ENCODE data around the gene C1S. TPM values are rescaled to one million over a fixed set of nuclear protein-coding genes. Genes with fewer than 3 reads are reported as not detected.
"Not testable (repeated sequence)": the region's sequence is repeated elsewhere in the genome, so short reads cannot be mapped to it uniquely, and the experiment has no call there.

C1S gene
- polyA plus RNA-seq, 1 experiment, result 458 TPM

DNA sequence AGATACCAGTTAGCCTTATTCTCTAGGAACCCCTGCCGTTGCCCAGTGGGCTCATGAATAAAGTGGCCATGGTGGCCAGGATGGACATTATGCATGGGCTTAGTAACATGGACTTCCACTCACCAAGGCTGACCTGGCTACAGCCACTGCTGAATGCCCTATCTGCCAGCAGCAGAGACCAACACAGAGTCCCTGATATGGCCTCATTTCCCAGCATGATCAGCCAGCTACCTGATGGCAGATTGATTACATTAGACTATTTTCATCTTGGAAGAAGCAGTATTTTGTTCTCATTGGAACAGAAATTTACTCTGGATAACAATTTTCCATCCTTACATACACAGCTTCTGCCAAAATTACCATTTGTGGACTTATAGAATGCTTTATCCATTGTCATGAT lies 26.1 kb upstream of the C1S start:
- TF ChIP-seq, protein P1, sequence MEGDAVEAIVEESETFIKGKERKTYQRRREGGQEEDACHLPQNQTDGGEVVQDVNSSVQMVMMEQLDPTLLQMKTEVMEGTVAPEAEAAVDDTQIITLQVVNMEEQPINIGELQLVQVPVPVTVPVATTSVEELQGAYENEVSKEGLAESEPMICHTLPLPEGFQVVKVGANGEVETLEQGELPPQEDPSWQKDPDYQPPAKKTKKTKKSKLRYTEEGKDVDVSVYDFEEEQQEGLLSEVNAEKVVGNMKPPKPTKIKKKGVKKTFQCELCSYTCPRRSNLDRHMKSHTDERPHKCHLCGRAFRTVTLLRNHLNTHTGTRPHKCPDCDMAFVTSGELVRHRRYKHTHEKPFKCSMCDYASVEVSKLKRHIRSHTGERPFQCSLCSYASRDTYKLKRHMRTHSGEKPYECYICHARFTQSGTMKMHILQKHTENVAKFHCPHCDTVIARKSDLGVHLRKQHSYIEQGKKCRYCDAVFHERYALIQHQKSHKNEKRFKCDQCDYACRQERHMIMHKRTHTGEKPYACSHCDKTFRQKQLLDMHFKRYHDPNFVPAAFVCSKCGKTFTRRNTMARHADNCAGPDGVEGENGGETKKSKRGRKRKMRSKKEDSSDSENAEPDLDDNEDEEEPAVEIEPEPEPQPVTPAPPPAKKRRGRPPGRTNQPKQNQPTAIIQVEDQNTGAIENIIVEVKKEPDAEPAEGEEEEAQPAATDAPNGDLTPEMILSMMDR (IDR thresholded peaks at IDR 0.05; ENCODE audit: low read depth, low read length), result no peak
- DNase-seq (ENCODE audit: low read depth, low spot score), result no peak
- ChIA-PET CTCF (no interaction called here), POLR2A (no interaction called here)
- Histone ChIP-seq H3K9me3 (ENCODE audit: control insufficient read depth, insufficient read depth, low read length) (peaks cover 3% of the 10 kb centered on the region; the same call in 1 of the 2 replicates), H3K4me3 (ENCODE audit: low read depth, low read length) (no peak overlapping the region), H3K27me3 (ENCODE audit: control insufficient read depth, insufficient read depth, low read length) (peaks cover 19% of the 10 kb centered on the region), H3K27ac (ENCODE audit: low read depth, low read length) (no peak overlapping the region)

DNA sequence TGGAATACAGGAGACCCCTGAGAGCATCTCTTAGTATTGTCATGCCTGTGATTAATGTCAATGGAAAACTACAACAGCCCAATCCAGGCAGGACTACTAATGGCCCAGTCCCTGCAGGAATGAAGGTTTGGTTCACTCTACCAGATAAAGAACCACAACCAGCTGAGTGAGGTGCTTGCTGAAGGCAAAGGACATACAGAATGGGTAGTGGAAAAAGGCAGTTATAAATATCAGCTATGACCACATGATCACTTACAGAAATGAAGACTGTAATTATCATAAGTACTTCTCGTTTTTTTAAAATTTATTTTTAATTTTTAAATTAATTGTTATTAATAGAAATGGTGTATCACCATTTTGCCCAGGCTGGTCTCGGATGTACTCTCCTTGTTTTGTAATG lies 25.1 kb upstream of the C1S start:
- DNase-seq (ENCODE audit: low read depth, low spot score), result no peak
- H3K9me3 ChIP-seq (ENCODE audit: control insufficient read depth, insufficient read depth, low read length), result peaks cover 3% of the 10 kb centered on the region; the same call in 1 of the 2 replicates
- no peak overlapping the region for H3K27ac ChIP-seq (ENCODE audit: low read depth, low read length)
- ChIA-PET POLR2A (no interaction called here), CTCF (no interaction called here)
- peaks cover 20% of the 10 kb centered on the region for H3K27me3 ChIP-seq (ENCODE audit: control insufficient read depth, insufficient read depth, low read length)
- TF ChIP-seq, protein P1 (IDR thresholded peaks at IDR 0.05; ENCODE audit: low read depth, low read length), result no peak
- no peak overlapping the region for H3K4me3 ChIP-seq (ENCODE audit: low read depth, low read length)

DNA sequence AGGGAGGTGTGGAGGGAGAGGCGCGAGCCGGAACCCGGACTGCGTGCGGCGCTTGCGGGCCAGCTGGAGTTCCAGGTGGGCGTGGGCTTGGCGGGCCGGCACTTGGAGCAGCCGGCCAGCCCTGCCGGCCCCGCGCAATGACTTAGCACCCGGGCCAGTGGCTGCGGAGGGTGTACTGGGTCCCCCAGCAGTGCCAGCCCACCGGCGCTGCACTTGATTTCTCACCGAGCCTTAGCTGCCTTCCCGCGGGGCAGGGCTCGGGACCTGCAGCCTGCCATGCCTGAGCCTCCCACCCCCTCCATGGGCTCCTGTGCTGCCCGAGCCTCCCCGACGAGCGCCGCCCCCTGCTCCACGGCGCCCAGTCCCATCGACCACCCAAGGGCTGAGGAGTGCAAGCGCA lies 23.1 kb upstream of the C1S start:
- POLR2A ChIA-PET; CTCF ChIA-PET; H3K9me3 ChIP-seq (ENCODE audit: control insufficient read depth, insufficient read depth, low read length); H3K4me3 ChIP-seq (ENCODE audit: low read depth, low read length); H3K27ac ChIP-seq (ENCODE audit: low read depth, low read length); DNase-seq (ENCODE audit: low read depth, low spot score): not testable (repeated sequence)
- H3K27me3 ChIP-seq (ENCODE audit: control insufficient read depth, insufficient read depth, low read length), result peaks cover 28% of the 10 kb centered on the region

DNA sequence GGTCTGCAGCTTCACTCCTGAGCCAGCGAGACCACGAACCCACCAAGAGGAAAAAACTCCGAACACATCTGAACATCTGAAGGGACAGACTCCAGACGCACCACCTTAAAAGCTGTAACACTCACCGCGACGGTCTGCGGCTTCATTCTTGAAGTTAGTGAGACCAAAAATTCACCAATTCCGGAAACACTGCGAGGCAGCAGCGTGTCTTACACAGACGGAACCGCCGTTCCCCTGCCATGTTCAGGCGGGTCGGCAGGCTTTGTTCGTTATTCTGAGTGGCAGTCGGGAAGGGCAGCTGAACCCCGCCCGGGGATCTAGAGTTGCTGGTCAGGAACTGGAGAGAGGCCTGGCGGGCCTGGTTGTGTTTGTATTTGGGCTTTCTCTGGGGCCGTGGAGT lies 21.9 kb upstream of the C1S start:
- POLR2A ChIA-PET, result no interaction called here
- TF ChIP-seq, protein P1 (IDR thresholded peaks at IDR 0.05; ENCODE audit: low read depth, low read length), result no peak
- no peak overlapping the region for H3K27ac ChIP-seq (ENCODE audit: low read depth, low read length)
- CTCF ChIA-PET, result interaction anchor here (1.3 kb wide), 1 partner anchor 75 kb away, joined by 3 read pairs; no protein-coding TSS in a partner anchor
- H3K4me3 ChIP-seq (ENCODE audit: low read depth, low read length), result no peak overlapping the region
- H3K9me3 ChIP-seq (ENCODE audit: control insufficient read depth, insufficient read depth, low read length), result peaks cover 3% of the 10 kb centered on the region; the same call in 1 of the 2 replicates
- peaks cover 24% of the 10 kb centered on the region for H3K27me3 ChIP-seq (ENCODE audit: control insufficient read depth, insufficient read depth, low read length)
- DNase-seq (ENCODE audit: low read depth, low spot score), result no peak

DNA sequence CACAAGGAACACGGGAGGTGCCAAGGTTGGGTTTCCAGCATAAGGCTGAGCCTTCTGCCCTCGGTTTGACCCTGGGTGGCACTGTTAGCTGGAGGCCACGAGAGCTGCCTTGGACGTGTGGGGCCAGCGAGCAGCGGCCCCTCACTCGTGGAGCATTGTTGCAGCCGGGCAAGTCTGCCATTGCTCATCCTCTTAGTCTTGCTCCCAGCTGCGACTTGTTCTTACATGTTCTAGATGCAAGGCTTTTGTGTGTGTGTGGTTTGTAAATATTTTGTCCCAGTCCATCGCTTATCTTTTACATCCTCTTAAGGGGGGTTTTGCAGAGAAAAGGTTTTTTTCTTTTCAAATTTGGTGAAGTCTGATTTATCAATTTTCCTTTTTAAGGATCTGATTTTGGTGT lies 21.1 kb upstream of the C1S start:
- POLR2A ChIA-PET, result no interaction called here
- TF ChIP-seq, protein P1 (IDR thresholded peaks at IDR 0.05; ENCODE audit: low read depth, low read length), result no peak
- CTCF ChIA-PET, result no interaction called here
- DNase-seq (ENCODE audit: low read depth, low spot score), result no peak
- H3K27ac ChIP-seq (ENCODE audit: low read depth, low read length), result no peak overlapping the region
- H3K27me3 ChIP-seq (ENCODE audit: control insufficient read depth, insufficient read depth, low read length), result peaks cover 29% of the 10 kb centered on the region
- H3K9me3 ChIP-seq (ENCODE audit: control insufficient read depth, insufficient read depth, low read length), result peaks cover 3% of the 10 kb centered on the region; the same call in 1 of the 2 replicates
- no peak overlapping the region for H3K4me3 ChIP-seq (ENCODE audit: low read depth, low read length)

DNA sequence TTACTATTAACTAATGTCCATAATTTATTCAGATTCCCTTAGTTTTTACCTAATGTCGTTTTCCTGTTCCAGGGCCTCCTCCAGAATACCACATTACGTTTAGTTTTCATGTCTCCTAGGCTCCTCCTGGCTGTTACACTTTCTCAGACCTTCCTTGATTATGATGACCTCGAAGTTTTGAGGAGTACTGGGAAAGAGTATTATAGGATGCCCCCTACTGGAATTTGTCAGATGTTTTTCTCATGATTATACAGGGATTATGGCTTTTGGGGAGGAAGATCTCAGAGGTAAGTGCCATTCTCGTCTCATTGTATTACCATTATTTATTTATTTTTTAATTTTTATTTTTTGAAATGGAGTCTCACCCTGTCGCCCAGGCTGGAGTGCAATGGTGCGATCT lies 17.7 kb upstream of the C1S start:
- DNase-seq (ENCODE audit: low read depth, low spot score), result no peak
- CTCF ChIA-PET, result interaction anchor here (1.0 to 2.1 kb wide), 3 partner anchors 10 to 18 kb away, joined by 3 to 6 read pairs (median 5); partner anchors contain the start of gene C1S
- POLR2A ChIA-PET, result no interaction called here
- H3K27me3 ChIP-seq (ENCODE audit: control insufficient read depth, insufficient read depth, low read length), result peaks cover 22% of the 10 kb centered on the region
- no peak overlapping the region for H3K27ac ChIP-seq (ENCODE audit: low read depth, low read length)
- TF ChIP-seq, protein P1 (IDR thresholded peaks at IDR 0.05; ENCODE audit: low read depth, low read length), result peak; percentile 39
- H3K9me3 ChIP-seq (ENCODE audit: control insufficient read depth, insufficient read depth, low read length), result peaks cover 3% of the 10 kb centered on the region; the same call in 1 of the 2 replicates
- H3K4me3 ChIP-seq (ENCODE audit: low read depth, low read length), result no peak overlapping the region
